Omental fat pad (tissue), 4 donors: Measurements from ENCODE around the gene FAM98C. TPM values are rescaled to one million over a fixed set of nuclear protein-coding genes. Genes with fewer than 3 reads are reported as not detected.
"Not testable (repeated sequence)": the region's sequence is repeated elsewhere in the genome, so short reads cannot be mapped to it uniquely, and the experiment has no call there.

ENCODE experiments used
- ATAC-seq: fragments of 150-250 bp; one replicate; pipeline ENCODE4 v1.9.1; 2016; ENCODE audit warnings: mild to moderate bottlenecking, moderate library complexity; ENCODE audit not compliant: low FRiP score
- DNase-seq: peaks from one replicate; pipeline ENCODE4 v3.0.0-alpha.2; 2019; ENCODE audit warnings: low spot score
- CTCF ChIP-seq, 3 donors: fragments of 450-650 bp; IDR thresholded peaks; one replicate each; pipeline ENCODE4 v1.5.1; 2016 to 2017; ENCODE audit warnings: antibody characterized with exemption in 3 of 3, mild to moderate bottlenecking in 3 of 3, moderate library complexity in 2 of 3
- total RNA-seq, 4 donors: library from RNA; depleted of rRNA; stranded (reverse); fragments of >200 nt; gene quantifications; one replicate each; pipeline ENCODE4 v1.1.0, GENCODE V29; 2016

The FAM98C gene
- total RNA-seq, 4 donors from 2014 or later: 7.4 to 22.7 (median 10.6) TPM

- DNase-seq (no peak), ATAC-seq (no peak)
- no peak for TF ChIP-seq CTCF (IDR thresholded peaks at IDR 0.05)
These were observed 3.4 kb upstream of the FAM98C start for GRCh38 chr19:38399537-38399936.

DNA sequence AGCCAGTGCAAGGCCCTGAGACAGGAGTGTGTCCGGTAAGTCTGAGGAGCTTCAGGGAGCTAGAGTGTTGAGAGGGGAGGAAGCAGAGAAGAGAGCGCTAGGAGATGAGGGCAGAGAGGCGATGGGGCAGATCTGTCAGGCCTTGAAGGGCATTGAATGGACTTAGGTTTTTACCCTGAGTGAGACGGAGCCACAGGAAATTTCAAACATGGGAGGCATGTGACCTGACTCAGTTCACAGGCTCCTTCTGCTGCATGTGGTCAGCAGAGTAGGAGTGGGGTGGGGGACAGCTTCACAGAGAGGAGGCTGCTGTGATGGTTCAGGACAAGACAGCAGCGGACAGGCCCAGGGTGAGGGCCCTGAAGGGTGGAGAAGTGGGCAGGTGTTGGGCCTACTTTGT lies 2.5 kb upstream of the FAM98C start:
- DNase-seq (no peak), ATAC-seq (no peak)
- no peak for TF ChIP-seq CTCF (IDR thresholded peaks at IDR 0.05)

- TF ChIP-seq CTCF (IDR thresholded peaks at IDR 0.05): no peak
- ATAC-seq: no peak
- no peak for DNase-seq
These were observed 1.7 kb upstream of the FAM98C start for GRCh38 chr19:38401148-38401547.

GRCh38 chr19:38402623-38402966 lies 298 bp upstream of the FAM98C start:
- DNase-seq: no peak
- TF ChIP-seq CTCF (IDR thresholded peaks at IDR 0.05): no peak
- no peak for ATAC-seq

DNA sequence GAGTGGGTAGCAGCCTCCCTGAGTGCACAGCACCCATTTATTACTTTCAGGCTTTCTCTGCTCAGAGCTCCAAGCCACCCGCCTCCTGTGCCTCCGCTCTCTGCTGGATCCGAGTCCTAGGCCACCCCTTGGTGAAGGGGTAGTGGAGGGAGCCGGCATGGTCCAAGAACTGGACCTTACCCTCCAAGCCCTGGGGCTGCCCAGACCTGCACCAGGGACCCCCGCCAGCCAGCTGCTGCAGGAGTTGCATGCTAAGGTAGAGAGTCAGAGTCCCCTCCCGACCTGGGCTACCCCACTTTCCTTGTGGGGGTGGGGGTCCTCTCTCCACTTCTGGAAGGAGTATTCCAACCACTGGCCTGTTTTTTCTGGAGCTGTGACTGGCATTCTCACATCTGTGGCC lies 2.0 kb downstream of the FAM98C start:
- ATAC-seq: no peak
- TF ChIP-seq CTCF (IDR thresholded peaks at IDR 0.05): no peak
- DNase-seq: no peak

- TF ChIP-seq CTCF (IDR thresholded peaks at IDR 0.05): no peak
- ATAC-seq: no peak
These were observed 2.4 kb downstream of the FAM98C start for GRCh38 chr19:38405276-38405675.

GRCh38 chr19:38409631-38410133 lies 6.8 kb downstream of the FAM98C start:
- ATAC-seq (peak; percentile 18), DNase-seq (no peak)
- TF ChIP-seq CTCF (IDR thresholded peaks at IDR 0.05): no peak

More at GRCh38 chr19:38405276-38405675, 2.4 kb downstream of the FAM98C start:
- DNase-seq: no peak

DNA sequence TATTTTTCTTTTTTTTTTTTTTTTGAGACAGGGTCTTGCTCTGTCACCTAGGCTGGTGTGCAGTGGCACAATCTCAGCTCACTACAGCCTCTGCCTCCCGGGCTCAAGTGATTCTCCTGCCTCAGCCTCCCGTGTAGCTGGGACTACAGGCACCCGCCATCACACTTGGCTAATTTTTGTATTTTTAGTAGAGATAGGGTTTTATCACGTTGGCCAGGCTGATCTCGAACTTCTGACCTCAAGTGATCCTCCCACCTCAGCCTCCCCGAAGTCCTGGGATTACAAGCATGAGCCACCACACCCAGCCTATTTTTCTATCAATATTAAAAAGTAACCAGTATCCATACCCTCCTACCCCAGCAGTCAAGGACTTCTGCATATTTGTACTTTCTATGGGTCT lies 7.5 kb downstream of the FAM98C start:
- not testable (repeated sequence) for DNase-seq, ATAC-seq
